GM19351 (cell line): Measurements from ENCODE around the gene SLC1A3.
A peak's percentile ranks its signal among the peaks of the same experiment; 100 is the strongest.

Source experiments
- ATAC-seq: cut with Tn5 transposase; IDR thresholded peaks from one replicate; pipeline ENCODE4 v1.9.1; 2021; ENCODE audit warnings: mild to moderate bottlenecking, moderate library complexity; ENCODE audit not compliant: unreplicated experiment

SLC1A3 gene

GRCh38 chr5:36682499-36682898 is 76.1 kb downstream of the SLC1A3 start:
- ATAC-seq = no peak

DNA sequence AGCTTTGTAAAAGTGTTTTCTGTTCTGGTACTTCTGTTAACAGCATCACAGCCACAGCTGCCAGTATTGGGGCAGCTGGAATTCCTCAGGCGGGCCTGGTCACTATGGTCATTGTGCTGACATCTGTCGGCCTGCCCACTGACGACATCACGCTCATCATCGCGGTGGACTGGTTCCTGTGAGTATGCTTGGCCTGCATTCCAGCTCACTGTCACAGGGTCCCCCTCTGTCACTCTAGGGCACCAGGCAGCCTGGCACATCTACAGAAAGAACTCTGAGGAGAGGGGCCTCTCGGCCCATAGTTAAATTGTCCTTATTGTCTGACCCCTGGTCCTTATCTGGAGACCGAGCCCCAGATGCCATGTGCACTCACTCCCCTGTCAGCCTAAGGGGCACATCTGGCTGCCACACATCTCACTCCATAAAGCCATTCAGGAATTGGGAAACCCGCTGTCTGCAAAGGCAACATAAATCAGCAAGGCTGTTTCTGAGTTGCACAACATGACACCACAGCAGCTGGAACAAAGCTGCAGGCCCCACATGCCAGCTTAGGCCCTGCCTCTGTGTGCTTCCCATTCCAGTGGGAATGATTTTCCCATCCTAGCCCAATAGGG is 77.5 kb downstream of the SLC1A3 start:
- no peak for ATAC-seq

DNA sequence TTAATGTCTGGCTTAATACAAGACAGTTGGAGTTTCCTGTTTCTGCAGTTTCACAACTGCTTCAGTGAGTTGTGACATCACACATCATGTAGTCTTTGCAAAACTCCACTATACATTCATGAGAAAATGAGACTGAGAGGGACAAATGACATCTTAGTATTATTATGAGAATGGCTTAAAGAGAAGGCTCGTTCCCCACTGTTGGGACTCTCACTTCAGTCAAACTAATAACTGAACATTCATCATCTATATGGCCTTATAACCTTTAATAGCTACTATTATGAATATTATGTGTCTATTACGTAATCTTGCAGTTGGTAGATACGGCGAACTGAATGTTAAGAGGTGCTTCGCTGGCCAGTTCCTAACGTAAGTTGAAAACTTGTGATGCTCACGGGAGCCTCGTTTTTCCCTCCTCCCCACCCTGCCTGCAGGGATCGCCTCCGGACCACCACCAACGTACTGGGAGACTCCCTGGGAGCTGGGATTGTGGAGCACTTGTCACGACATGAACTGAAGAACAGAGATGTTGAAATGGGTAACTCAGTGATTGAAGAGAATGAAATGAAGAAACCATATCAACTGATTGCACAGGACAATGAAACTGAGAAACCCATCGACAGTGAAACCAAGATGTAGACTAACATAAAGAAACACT is 79.4 kb downstream of the SLC1A3 start:
- ATAC-seq = peak; percentile 42

DNA sequence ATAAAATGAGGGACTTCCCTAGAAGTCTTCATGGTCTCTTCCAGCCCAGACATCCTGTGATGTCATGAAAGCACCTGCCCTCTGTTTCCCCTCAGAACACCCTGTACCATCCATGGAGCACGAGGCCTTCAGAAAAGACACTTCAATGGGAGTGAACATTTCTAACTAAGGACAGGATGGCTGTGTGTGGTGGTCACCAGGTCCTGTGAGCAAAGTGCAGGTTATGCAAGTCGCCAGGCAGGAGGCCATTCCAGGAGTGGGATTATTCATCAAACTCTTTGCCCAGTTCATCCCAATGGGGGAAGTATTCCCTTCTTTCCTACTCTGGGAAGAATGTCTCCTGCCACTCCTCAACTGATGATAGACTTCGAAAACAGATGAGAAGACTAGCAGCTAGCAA is 80.5 kb downstream of the SLC1A3 start:
- no peak for ATAC-seq

DNA sequence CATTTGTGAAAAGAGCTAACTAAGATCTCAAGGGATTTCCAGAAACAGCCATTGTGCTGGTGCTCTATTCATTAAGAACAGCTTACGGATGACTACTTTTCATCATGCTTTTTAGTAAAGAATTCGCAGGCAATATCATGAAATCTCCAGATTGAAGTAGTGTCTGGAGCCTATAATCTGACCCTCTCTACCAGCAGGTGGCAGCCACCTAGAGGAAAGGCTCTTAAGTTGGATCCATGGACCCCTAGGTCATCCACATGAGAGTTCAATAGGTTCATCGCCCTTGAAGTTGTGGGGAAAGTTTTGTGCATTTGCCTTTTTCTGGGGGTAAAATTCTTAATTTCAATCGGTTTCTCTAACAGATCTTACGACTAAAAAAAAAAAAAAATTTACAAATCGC is 82.3 kb downstream of the SLC1A3 start:
- no peak for ATAC-seq

DNA sequence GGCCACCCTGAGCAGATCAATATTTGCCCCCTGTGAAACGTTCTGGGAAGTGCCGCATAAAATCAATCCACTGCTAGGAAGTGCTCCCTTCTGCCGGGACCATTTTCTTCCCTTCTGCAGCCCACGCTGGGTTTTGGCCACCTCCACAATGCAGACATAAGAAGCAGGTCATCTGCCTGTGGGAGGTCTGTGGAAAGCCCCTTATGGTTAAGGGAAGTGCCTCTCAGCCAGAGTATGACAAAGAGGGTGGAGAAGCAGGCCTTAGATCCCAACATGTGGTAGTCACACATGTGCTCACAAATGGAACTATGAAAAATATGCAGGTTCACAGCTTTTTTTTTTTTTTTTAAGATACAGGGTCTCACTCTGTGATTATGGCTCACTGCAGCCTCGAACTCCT is 82.8 kb downstream of the SLC1A3 start:
- no peak for ATAC-seq

GRCh38 chr5:36690041-36690961 is 83.9 kb downstream of the SLC1A3 start:
- peak; percentile 75 for ATAC-seq

DNA sequence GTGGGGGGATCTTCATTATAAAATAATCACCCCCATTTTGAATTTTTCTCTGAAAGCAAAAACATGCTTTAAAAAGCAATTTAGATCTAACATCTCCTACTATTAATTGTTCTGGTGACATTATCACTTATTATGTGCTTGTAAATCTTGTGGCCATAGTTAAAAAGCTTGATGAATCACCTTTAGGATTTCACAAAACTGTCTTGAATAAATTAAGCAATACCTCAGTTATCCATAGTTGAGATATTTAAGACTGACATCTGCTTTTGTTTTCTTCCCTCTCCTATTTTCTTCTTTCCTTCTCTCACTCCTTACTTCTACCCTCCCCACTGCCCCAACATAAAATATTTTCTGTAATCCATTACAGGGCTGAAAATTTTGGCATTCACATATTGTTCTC is 84.8 kb downstream of the SLC1A3 start:
- ATAC-seq = no peak

DNA sequence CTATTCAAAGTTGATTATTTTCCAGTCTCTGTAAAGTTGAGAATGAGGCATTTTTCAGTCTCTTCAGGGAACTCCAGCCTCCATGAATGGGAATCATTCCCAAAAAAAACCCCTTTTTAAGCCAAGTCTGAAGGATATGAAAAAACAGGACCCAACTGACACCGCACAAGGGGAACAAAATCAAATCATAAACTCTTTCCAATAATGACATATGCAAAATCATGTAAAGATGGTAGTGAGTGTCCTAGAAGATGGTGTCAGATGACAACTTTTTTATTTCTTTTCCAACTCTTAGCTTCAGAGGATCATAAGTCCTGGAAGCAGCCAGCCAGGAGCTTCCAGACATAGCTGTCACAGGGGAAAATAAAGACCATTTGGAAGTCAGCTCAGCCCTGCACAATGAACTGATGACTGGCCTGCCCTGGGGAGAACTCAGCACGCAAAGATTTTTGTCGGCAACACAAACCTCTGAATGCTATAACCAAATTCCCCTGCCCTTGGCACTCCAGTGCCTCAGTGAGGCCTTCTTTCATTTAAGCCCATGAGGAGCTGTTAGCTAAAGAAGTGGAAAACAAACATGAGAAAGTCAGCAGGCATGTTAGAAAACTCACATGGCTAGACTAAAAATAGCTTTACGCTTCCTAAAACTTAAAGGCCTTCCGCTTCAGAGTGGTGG is 85.4 kb downstream of the SLC1A3 start:
- ATAC-seq = no peak

DNA sequence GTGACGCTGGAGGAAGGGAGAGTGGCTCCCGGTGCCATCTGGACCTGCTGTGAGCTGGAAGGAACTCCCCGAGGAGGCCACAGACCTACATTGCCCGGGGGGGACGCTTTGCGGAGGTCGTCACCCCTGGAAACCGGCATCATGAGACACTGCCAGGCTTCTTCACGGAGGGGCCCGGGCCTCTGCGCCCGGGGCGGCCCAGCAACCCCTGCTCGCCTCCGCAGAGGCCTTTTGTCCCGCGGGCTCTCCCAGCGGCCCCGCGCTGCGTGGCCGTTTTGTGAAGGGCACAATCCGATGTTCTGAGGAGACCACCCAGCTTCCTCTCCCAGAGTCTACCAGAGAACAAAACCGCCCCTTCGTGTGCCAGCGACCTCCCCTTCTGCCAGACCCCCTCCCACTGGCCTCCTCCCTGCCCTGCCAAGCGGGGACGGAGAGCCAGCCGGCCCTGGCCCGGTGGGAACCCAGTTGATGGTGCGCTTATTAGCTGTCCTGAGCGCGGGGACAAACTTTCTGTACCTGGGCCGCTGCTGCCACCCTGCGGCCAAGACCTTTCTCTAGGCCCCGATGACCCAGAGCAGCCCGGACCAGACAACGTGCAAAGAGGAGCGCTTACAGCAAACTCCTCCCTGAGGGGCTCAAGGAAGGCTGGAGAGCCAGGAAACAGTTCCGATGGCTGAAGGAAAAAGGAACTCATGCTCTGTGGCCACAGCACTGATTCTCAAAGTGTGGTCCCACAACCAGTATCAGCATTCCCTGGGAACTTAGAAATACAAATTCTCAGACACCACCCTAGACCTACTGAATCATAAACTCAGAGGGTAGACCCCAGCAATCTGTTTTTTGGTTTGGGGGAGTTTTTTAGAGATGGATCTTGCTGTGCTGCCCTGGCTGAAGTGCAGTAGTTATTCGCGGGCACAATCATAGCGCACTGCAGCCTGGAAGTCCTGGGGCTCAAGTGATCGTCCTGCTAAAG is 86.7 kb downstream of the SLC1A3 start:
- ATAC-seq = peak; percentile 57

DNA sequence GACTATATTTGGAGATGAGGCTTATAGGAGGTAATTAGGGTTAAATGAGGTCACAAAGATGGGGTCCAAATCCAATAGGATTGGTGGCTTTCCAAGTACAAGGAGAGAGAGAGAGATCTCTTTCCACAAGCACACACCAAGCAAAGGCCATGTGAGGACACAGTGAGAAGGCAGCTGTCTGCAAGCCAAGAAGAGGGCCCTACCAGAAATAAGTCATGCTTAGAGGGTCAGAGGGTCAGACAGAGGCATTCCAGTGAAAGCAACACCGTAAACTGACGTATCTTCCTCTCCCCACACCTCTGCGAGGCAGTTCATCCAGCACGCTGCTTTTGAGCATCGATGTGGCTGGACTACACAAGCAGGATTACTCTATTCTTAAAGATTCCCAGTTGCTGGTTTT is 87.9 kb downstream of the SLC1A3 start:
- no peak for ATAC-seq

DNA sequence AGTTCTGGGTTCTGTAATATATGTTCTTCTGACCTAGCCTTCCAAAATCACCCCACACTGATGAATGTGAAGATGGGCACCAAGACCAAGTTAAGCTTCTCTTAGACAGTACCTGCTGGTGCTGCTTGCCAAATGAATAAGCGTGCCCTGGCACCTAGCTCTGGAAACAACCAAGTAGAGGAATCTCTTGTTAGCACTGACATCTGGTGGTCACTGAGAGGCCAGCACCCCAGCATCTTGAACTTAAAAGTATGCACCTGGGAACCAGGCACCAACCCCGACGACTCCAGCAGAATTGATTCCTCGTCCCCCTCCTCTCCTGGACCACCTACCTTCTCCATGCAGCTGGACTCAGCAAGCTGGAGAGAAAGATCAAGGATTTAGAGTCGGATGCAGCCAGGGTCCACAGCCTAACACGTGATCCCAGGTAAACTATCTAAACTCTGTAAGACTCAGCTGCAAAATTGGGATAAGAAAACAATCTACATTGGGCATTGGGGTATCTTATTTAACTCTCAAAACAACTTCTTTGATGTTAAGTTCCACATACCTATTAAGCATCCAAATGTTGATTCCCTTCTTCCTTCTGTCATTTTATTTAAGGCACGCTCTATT is 89.8 kb downstream of the SLC1A3 start:
- ATAC-seq = peak; percentile 67

GRCh38 chr5:36698031-36698430 is 91.6 kb downstream of the SLC1A3 start:
- no peak for ATAC-seq

GRCh38 chr5:36701085-36701698 is 94.8 kb downstream of the SLC1A3 start:
- peak; percentile 97 for ATAC-seq

- ATAC-seq = no peak
These were observed 96.9 kb downstream of the SLC1A3 start for GRCh38 chr5:36703245-36703860.

GRCh38 chr5:36704131-36704530 is 97.7 kb downstream of the SLC1A3 start:
- ATAC-seq = no peak

GRCh38 chr5:36705055-36705454 is 98.6 kb downstream of the SLC1A3 start:
- ATAC-seq = no peak

GRCh38 chr5:36706662-36707061 is 100.3 kb downstream of the SLC1A3 start:
- no peak for ATAC-seq

GRCh38 chr5:36708996-36709395 is 102.6 kb downstream of the SLC1A3 start:
- ATAC-seq = no peak
